ENCODE results near the gene FBXL16. TPM values are rescaled to one million over a fixed set of nuclear protein-coding genes. Genes with fewer than 3 reads are reported as not detected.

Gene FBXL16
- total and polyA plus RNA-seq, 2 experiments from 2014 or later, result 8.9 to 12.6 TPM

GRCh38 chr16:733382-734207, 28.0 kb upstream of the FBXL16 start:
- Histone ChIP-seq H3K36me3 (ENCODE audit: insufficient read depth) (no peaks in the 10 kb centered on the region; the same call in 1 of the 2 replicates), H3F3A (replicated peaks; ENCODE audit: low read depth) (peaks cover 2% of the 10 kb centered on the region; the same call in 1 of the 2 replicates), H3K9me2 (ENCODE audit: insufficient read depth) (no peaks in the 10 kb centered on the region), H3K27ac (ENCODE audit: low read depth) (no peak overlapping the region), H3K79me2 (replicated peaks; ENCODE audit: insufficient read depth) (no peaks in the 10 kb centered on the region), H2AFZ (no peak overlapping the region), H3K4me3 (no peak overlapping the region), H3K4me2 (no peak overlapping the region), H4K20me1 (replicated peaks; ENCODE audit: insufficient read depth) (no peaks in the 10 kb centered on the region), H3K27me3 (ENCODE audit: insufficient read depth) (no peaks in the 10 kb centered on the region), H3K4me1 (ENCODE audit: insufficient read depth) (no peaks in the 10 kb centered on the region)
- DNase-seq (ENCODE audit: low spot score) (peak; percentile 79), ATAC-seq (peak; percentile 61)
- peaks cover 28% of the 10 kb centered on the region for H3K36me3 Mint-ChIP-seq (ENCODE audit: low read depth)
- H3K27ac Mint-ChIP-seq, result no peak overlapping the region
- no peaks in the 10 kb centered on the region for H3K9me3 Mint-ChIP-seq
- H3K27me3 Mint-ChIP-seq (ENCODE audit: insufficient read depth, low read depth, poor library complexity), result peaks cover 16% of the 10 kb centered on the region
- no peak overlapping the region for H3K4me3 Mint-ChIP-seq
- H3K4me1 Mint-ChIP-seq, result peaks cover 8% of the 10 kb centered on the region
- TF ChIP-seq ZNF114 (CRISPR knock-in tag; IDR thresholded peaks at IDR 0.05) (no peak), CREB1 (CRISPR knock-in tag; IDR thresholded peaks at IDR 0.05; ENCODE audit: low read depth) (no peak)
- TF ChIP-seq, protein P1, sequence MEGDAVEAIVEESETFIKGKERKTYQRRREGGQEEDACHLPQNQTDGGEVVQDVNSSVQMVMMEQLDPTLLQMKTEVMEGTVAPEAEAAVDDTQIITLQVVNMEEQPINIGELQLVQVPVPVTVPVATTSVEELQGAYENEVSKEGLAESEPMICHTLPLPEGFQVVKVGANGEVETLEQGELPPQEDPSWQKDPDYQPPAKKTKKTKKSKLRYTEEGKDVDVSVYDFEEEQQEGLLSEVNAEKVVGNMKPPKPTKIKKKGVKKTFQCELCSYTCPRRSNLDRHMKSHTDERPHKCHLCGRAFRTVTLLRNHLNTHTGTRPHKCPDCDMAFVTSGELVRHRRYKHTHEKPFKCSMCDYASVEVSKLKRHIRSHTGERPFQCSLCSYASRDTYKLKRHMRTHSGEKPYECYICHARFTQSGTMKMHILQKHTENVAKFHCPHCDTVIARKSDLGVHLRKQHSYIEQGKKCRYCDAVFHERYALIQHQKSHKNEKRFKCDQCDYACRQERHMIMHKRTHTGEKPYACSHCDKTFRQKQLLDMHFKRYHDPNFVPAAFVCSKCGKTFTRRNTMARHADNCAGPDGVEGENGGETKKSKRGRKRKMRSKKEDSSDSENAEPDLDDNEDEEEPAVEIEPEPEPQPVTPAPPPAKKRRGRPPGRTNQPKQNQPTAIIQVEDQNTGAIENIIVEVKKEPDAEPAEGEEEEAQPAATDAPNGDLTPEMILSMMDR (conservative IDR thresholded peaks at IDR 0.05; ENCODE audit: low read depth in 2 of 2), result peak; percentile 62 to 80

- peaks cover 6% of the 10 kb centered on the region for H3K4me1 Mint-ChIP-seq
- H3K4me1 ChIP-seq (ENCODE audit: insufficient read depth), result no peaks in the 10 kb centered on the region
- peaks cover 26% of the 10 kb centered on the region for H3K36me3 Mint-ChIP-seq (ENCODE audit: low read depth)
- no peak overlapping the region for H2AFZ ChIP-seq
- DNase-seq (ENCODE audit: low spot score), result peak; percentile 65
- H3K79me2 ChIP-seq (replicated peaks; ENCODE audit: insufficient read depth), result no peaks in the 10 kb centered on the region
- H3K9me3 Mint-ChIP-seq, result no peaks in the 10 kb centered on the region
- H3F3A ChIP-seq (replicated peaks; ENCODE audit: low read depth), result peaks cover 2% of the 10 kb centered on the region; the same call in 1 of the 2 replicates
- peak; percentile 2; the same call in 2 of the 3 replicates for ATAC-seq
- TF ChIP-seq ZNF114 (CRISPR knock-in tag; IDR thresholded peaks at IDR 0.05), result no peak
- TF ChIP-seq, protein P1 (conservative IDR thresholded peaks at IDR 0.05; ENCODE audit: low read depth in 2 of 2), result peak; percentile 42 to 70
- peaks cover 14% of the 10 kb centered on the region for H3K27me3 Mint-ChIP-seq (ENCODE audit: insufficient read depth, low read depth, poor library complexity)
- H4K20me1 ChIP-seq (replicated peaks; ENCODE audit: insufficient read depth), result no peaks in the 10 kb centered on the region
- H3K36me3 ChIP-seq (ENCODE audit: insufficient read depth), result no peaks in the 10 kb centered on the region; the same call in 1 of the 2 replicates
- no peak overlapping the region; the same call in 2 of the 3 replicates for H3K4me3 Mint-ChIP-seq
- H3K27me3 ChIP-seq (ENCODE audit: insufficient read depth), result no peaks in the 10 kb centered on the region
- no peak overlapping the region for H3K27ac ChIP-seq (ENCODE audit: low read depth)
- no peak overlapping the region; the same call in 1 of the 2 replicates for H3K27ac Mint-ChIP-seq
- no peak overlapping the region for H3K4me3 ChIP-seq
- H3K9me2 ChIP-seq (ENCODE audit: insufficient read depth), result no peaks in the 10 kb centered on the region
- no peak overlapping the region for H3K4me2 ChIP-seq
These were observed 27.3 kb upstream of the FBXL16 start for GRCh38 chr16:732936-733335.

Data from GM23338 (cell line).